ENCODE measurements around the gene AGRN. TPM values are rescaled to one million over a fixed set of nuclear protein-coding genes. Genes with fewer than 3 reads are reported as not detected.

AGRN gene
- total RNA-seq, 4 donors from 2014 or later = 68.3 to 147 (median 129) TPM

GRCh38 chr1:1080951-1081310, 61.0 kb downstream of the AGRN start:
- no peak overlapping the region for H3K27ac ChIP-seq
- WGBS, 2 donors = 54 to 64% methylated on average over 4 to 7 of the region's 9 CpGs
- DNase-seq = no peak
- intact Hi-C loops (cut with DNase I) = no loop called here
- peaks cover 7 to 14% of the 10 kb centered on the region in 2 donors for H3K4me1 ChIP-seq
- no peak overlapping the region for H3K4me3 ChIP-seq (replicated peaks in 1 of 3)
- no peaks in the 10 kb centered on the region for H3K36me3 ChIP-seq
- no peak for TF ChIP-seq POLR2A (IDR thresholded peaks at IDR 0.05)
- no peaks in the 10 kb centered on the region for H3K27me3 ChIP-seq
- H3K9me3 ChIP-seq = no peaks in the 10 kb centered on the region

- 89 to 95% methylated on average over 27 to 33 of the region's 52 CpGs for WGBS, 2 donors
- Histone ChIP-seq H3K4me1 (peaks cover 7 to 14% of the 10 kb centered on the region in 2 donors), H3K9me3 (no peaks in the 10 kb centered on the region), H3K4me3 (replicated peaks in 1 of 3) (no peak overlapping the region), H3K27me3 (no peaks in the 10 kb centered on the region), H3K27ac (no peak overlapping the region), H3K36me3 (no peaks in the 10 kb centered on the region)
- TF ChIP-seq CTCF (IDR thresholded peaks at IDR 0.05) (no peak), POLR2A (IDR thresholded peaks at IDR 0.05) (no peak)
- intact Hi-C loops (cut with DNase I) = no loop called here
- peak in 1 of 2 donors; percentile 2 for DNase-seq
These were observed 61.7 kb downstream of the AGRN start for GRCh38 chr1:1081311-1082238.

GRCh38 chr1:1082239-1082775, 62.4 kb downstream of the AGRN start:
- WGBS, 2 donors = 87 to 93% methylated on average over 7 to 11 of the region's 27 CpGs
- DNase-seq = peak in 1 of 2 donors; percentile 1

GRCh38 chr1:1082776-1083415, 63.0 kb downstream of the AGRN start:
- Histone ChIP-seq H3K9me3 (no peaks in the 10 kb centered on the region), H3K4me3 (replicated peaks in 1 of 3) (no peak overlapping the region), H3K36me3 (no peaks in the 10 kb centered on the region), H3K27me3 (no peaks in the 10 kb centered on the region), H3K4me1 (peaks cover 7 to 14% of the 10 kb centered on the region in 2 donors), H3K27ac (no peak overlapping the region)
- 95 to 96% methylated on average over 12 to 38 of the region's 40 CpGs for WGBS, 2 donors
- DNase-seq = peak in 1 of 2 donors; percentile 3
- TF ChIP-seq POLR2A (IDR thresholded peaks at IDR 0.05) (no peak), CTCF (IDR thresholded peaks at IDR 0.05) (no peak)
- intact Hi-C loops (cut with DNase I) = no loop called here

More at GRCh38 chr1:1082239-1082775, 62.4 kb downstream of the AGRN start:
- Histone ChIP-seq H3K9me3 (no peaks in the 10 kb centered on the region), H3K4me1 (peaks cover 7 to 14% of the 10 kb centered on the region in 2 donors), H3K27me3 (no peaks in the 10 kb centered on the region), H3K36me3 (no peaks in the 10 kb centered on the region), H3K27ac (no peak overlapping the region), H3K4me3 (replicated peaks in 1 of 3) (no peak overlapping the region)
- intact Hi-C loops (cut with DNase I) = no loop called here
- TF ChIP-seq CTCF (IDR thresholded peaks at IDR 0.05) (no peak), POLR2A (IDR thresholded peaks at IDR 0.05) (no peak)

GRCh38 chr1:1083416-1084371, 63.8 kb downstream of the AGRN start:
- no peaks in the 10 kb centered on the region for H3K36me3 ChIP-seq
- no peak overlapping the region for H3K4me3 ChIP-seq (replicated peaks in 1 of 3)
- H3K27me3 ChIP-seq = no peaks in the 10 kb centered on the region
- intact Hi-C loops (cut with DNase I) = no loop called here
- WGBS, 2 donors = 92 to 93% methylated on average over 41 to 43 of the region's 43 CpGs
- peaks cover 7 to 14% of the 10 kb centered on the region in 2 donors for H3K4me1 ChIP-seq
- DNase-seq = no peak
- H3K27ac ChIP-seq = no peak overlapping the region
- TF ChIP-seq POLR2A (IDR thresholded peaks at IDR 0.05) (no peak), CTCF (IDR thresholded peaks at IDR 0.05) (no peak)
- H3K9me3 ChIP-seq = no peaks in the 10 kb centered on the region

All from thyroid gland (tissue), 4 donors.